Trophoblast cell (in vitro differentiated cells and primary cell): ENCODE measurements around the gene SDHAF1.

ENCODE experiments used
- DNase-seq, 2 donors: peaks; one replicate each; pipeline ENCODE4 v3.0.0-alpha.2; 2016
- H2AFZ ChIP-seq: 2 replicates; pipeline ENCODE4 v1.6.1; 2013; ENCODE audit warnings: low read length, moderate library complexity, mild to moderate bottlenecking; ENCODE audit not compliant: insufficient read depth, poor library complexity
- H2AK5ac ChIP-seq: 2 replicates; pipeline ENCODE4 v1.6.1; 2013; ENCODE audit warnings: mild to moderate bottlenecking, low read length
- H2BK120ac ChIP-seq: 2 replicates; pipeline ENCODE4 v1.6.1; 2013; ENCODE audit warnings: low read length, mild to moderate bottlenecking, moderate library complexity; ENCODE audit not compliant: insufficient read depth, poor library complexity
- H2BK12ac ChIP-seq: 2 replicates; pipeline ENCODE4 v1.6.1; 2013; ENCODE audit warnings: mild to moderate bottlenecking, low read length, moderate library complexity
- H2BK5ac ChIP-seq: 2 replicates; pipeline ENCODE4 v1.6.1; 2013; ENCODE audit warnings: low read length, low read depth, moderate library complexity, mild to moderate bottlenecking; ENCODE audit not compliant: poor library complexity
- H3K14ac ChIP-seq: 2 replicates; pipeline ENCODE4 v1.6.1; 2013; ENCODE audit warnings: mild to moderate bottlenecking, low read length
- H3K18ac ChIP-seq: 2 replicates; pipeline ENCODE4 v1.6.1; 2013; ENCODE audit warnings: mild to moderate bottlenecking, low read length
- H3K23ac ChIP-seq: 2 replicates; pipeline ENCODE4 v1.6.1; 2013; ENCODE audit warnings: low read length
- H3K27ac ChIP-seq: 2 replicates; pipeline ENCODE4 v1.5.1; 2013; ENCODE audit warnings: low read depth, mild to moderate bottlenecking, inconsistent platforms, low read length, moderate library complexity
- H3K27me3 ChIP-seq: 2 replicates; pipeline ENCODE4 v1.6.1; 2013; ENCODE audit warnings: inconsistent platforms, mild to moderate bottlenecking, low read length, moderate library complexity; ENCODE audit not compliant: insufficient read depth
- H3K36me3 ChIP-seq, 2 experiments: 1 replicate in 1 of 2; 2 replicates in 1 of 2; pipeline ENCODE4 v1.6.1; 2013; ENCODE audit warnings: low read length in 2 of 2, mild to moderate bottlenecking in 2 of 2, moderate library complexity in 1 of 2; ENCODE audit not compliant: insufficient read depth in 2 of 2, control insufficient read depth in 1 of 2
- H3K4ac ChIP-seq: 2 replicates; pipeline ENCODE4 v1.6.1; 2013; ENCODE audit warnings: low read depth, mild to moderate bottlenecking, low read length, moderate library complexity
- H3K4me1 ChIP-seq, 2 experiments: 1 replicate in 1 of 2; 2 replicates in 1 of 2; pipeline ENCODE4 v1.6.1; 2013; ENCODE audit warnings: low read length in 2 of 2, mild to moderate bottlenecking in 2 of 2, moderate library complexity in 1 of 2; ENCODE audit not compliant: insufficient read depth in 2 of 2, control insufficient read depth in 1 of 2
- H3K4me2 ChIP-seq: 2 replicates; pipeline ENCODE4 v1.6.1; 2013; ENCODE audit warnings: inconsistent platforms, mild to moderate bottlenecking, low read length, moderate library complexity
- H3K4me3 ChIP-seq: 2 replicates; pipeline ENCODE4 v1.5.1; 2013; ENCODE audit warnings: mild to moderate bottlenecking, low read depth, low read length, inconsistent platforms
- H3K79me1 ChIP-seq: one replicate; pipeline ENCODE4 v1.6.1; 2013; ENCODE audit warnings: low read length
- H3K79me2 ChIP-seq: 2 replicates; pipeline ENCODE4 v1.6.1; 2013; ENCODE audit warnings: low read length, mild to moderate bottlenecking; ENCODE audit not compliant: control insufficient read depth, insufficient read depth, poor library complexity
- H3K9ac ChIP-seq: 2 replicates; pipeline ENCODE4 v1.6.1; 2013; ENCODE audit warnings: mild to moderate bottlenecking, low read length
- H3K9me3 ChIP-seq: 2 replicates; pipeline ENCODE4 v1.6.1; 2013; ENCODE audit warnings: low read depth, mild to moderate bottlenecking, control low read depth, inconsistent platforms, low read length; ENCODE audit not compliant: insufficient read depth
- H4K12ac ChIP-seq: 2 replicates; pipeline ENCODE4 v1.6.1; 2013; ENCODE audit warnings: low read depth, mild to moderate bottlenecking, low read length, moderate library complexity
- H4K8ac ChIP-seq: 2 replicates; pipeline ENCODE4 v1.6.1; 2013; ENCODE audit warnings: low read depth, mild to moderate bottlenecking, low read length, moderate library complexity
- H4K91ac ChIP-seq: one replicate; pipeline ENCODE4 v1.6.1; 2013; ENCODE audit warnings: low read depth, mild to moderate bottlenecking, low read length, moderate library complexity
- WGBS: extraction: QIAGEN DNeasy Blood & Tissue Kit; methylation state at CpG from one replicate; pipeline ENCODE4 v1.1.7; 2013; ENCODE audit warnings: missing lambda C conversion rate; ENCODE audit not compliant: insufficient read length, insufficient coverage; ENCODE audit errors: extremely low coverage; 5-methylcytosine and 5-hydroxymethylcytosine counted together

The SDHAF1 gene

DNA sequence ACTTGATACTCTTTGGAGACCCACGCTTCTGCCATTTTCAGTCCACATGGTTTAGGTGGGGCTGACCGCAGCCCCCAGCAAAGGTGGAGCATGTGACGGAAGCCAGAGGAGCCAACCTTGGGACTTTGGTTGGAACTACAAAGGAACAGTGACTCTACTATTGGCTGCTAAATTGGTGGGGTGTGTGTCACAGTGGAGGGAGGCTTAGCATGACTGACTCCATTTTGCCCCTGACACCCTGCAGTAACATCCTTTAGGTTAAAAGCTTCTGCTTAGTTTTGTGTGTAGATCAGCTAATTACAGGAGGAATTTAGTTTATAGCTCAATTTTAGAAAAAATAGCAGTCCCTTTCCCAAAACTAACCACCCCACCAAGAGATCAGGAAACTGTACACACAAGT is 6.6 kb downstream of the SDHAF1 start:
- Histone ChIP-seq H2BK5ac (no peak overlapping the region), H2BK12ac (no peak overlapping the region), H2AK5ac (no peak overlapping the region), H4K91ac (no peak overlapping the region), H3K27ac (no peak overlapping the region), H3K4me2 (no peak overlapping the region), H4K12ac (no peak overlapping the region), H2BK120ac (no peak overlapping the region), H3K9ac (no peak overlapping the region), H3K18ac (no peak overlapping the region), H3K27me3 (no peaks in the 10 kb centered on the region), H3K79me1 (no peaks in the 10 kb centered on the region), H2AFZ (no peak overlapping the region), H3K36me3 (peaks cover 10 to 20% of the 10 kb centered on the region in 2 experiments), H3K9me3 (no peaks in the 10 kb centered on the region), H4K8ac (no peak overlapping the region), H3K79me2 (no peaks in the 10 kb centered on the region), H3K4me3 (no peak overlapping the region), H3K4me1 (no peaks in the 10 kb centered on the region), H3K23ac (no peak overlapping the region), H3K4ac (no peak overlapping the region), H3K14ac (no peak overlapping the region)
- no CpG with 5 or more reads among the region's 3 CpGs for WGBS
- DNase-seq, result no peak

DNA sequence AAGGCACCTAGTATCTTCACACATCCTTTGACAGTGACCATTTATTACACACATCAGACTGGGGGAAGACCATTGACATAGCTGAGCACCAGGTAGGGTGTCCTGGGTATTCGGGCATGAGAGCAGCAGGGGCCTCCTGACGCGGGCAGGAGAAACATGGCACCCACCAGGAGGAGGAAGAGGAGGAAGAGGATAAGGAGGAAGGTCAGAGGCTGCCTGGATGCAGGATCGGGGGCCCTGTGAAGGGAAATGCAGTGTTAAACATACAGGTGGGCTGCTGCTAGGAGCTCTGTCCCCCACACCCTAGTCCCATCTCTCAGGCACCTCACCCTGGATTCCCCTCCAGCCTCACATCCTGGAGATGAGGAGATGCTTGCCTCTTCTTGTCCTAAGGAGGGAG is 8.3 kb downstream of the SDHAF1 start:
- Histone ChIP-seq H2BK120ac (no peak overlapping the region), H2BK12ac (no peak overlapping the region), H3K27ac (no peak overlapping the region), H3K36me3 (peaks cover 9 to 17% of the 10 kb centered on the region in 2 experiments), H3K9ac (no peak overlapping the region), H3K4me2 (no peak overlapping the region), H2AK5ac (no peak overlapping the region), H3K4me1 (peaks cover 4% of the 10 kb centered on the region in 2 experiments), H3K27me3 (no peaks in the 10 kb centered on the region), H3K4ac (no peak overlapping the region), H3K9me3 (no peaks in the 10 kb centered on the region), H4K12ac (no peak overlapping the region), H4K91ac (no peak overlapping the region), H3K23ac (no peak overlapping the region), H3K79me2 (peaks cover 3% of the 10 kb centered on the region), H4K8ac (no peak overlapping the region), H2BK5ac (no peak overlapping the region), H3K18ac (no peak overlapping the region), H3K4me3 (no peak overlapping the region), H2AFZ (no peak overlapping the region), H3K14ac (no peak overlapping the region), H3K79me1 (peaks cover 4% of the 10 kb centered on the region)
- no peak for DNase-seq
- no CpG with 5 or more reads among the region's 4 CpGs for WGBS

DNA sequence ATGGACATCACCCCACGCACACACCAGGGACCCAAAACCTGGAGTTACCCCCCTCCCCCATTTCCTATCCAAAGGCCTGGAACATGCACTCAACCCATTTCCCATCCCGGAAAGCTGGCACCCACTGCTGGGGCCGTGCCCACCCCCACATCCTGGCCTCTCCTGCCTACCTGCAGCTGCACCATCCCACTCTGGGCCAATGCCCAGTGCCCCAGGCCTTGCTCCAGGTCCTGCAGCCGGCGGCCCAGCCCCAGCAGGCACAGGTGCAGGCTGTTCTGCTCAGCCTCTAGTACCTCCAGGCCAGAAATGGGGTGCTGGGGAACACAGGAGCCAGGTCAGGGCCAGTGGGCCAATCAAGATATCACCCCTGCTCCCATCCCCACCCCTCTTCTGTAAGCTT is 12.0 kb downstream of the SDHAF1 start:
- H2BK12ac ChIP-seq, result no peak overlapping the region
- no peaks in the 10 kb centered on the region for H3K27me3 ChIP-seq
- no peaks in the 10 kb centered on the region for H3K9me3 ChIP-seq
- no peak overlapping the region for H3K18ac ChIP-seq
- no peak overlapping the region for H3K23ac ChIP-seq
- no peak for DNase-seq
- H3K4me3 ChIP-seq, result no peak overlapping the region
- no peak overlapping the region for H4K12ac ChIP-seq
- H2BK120ac ChIP-seq, result no peak overlapping the region
- peaks cover 10% of the 10 kb centered on the region for H3K79me1 ChIP-seq
- no peak overlapping the region for H2BK5ac ChIP-seq
- no peak overlapping the region for H3K4ac ChIP-seq
- no peak overlapping the region for H3K14ac ChIP-seq
- no peak overlapping the region for H4K91ac ChIP-seq
- no peak overlapping the region for H3K4me2 ChIP-seq
- WGBS, result no CpG with 5 or more reads among the region's 5 CpGs
- H3K9ac ChIP-seq, result no peak overlapping the region
- H3K79me2 ChIP-seq, result peaks cover 8% of the 10 kb centered on the region
- no peak overlapping the region for H2AFZ ChIP-seq
- no peak overlapping the region for H3K27ac ChIP-seq
- H3K36me3 ChIP-seq, result peaks cover 2 to 8% of the 10 kb centered on the region in 2 experiments
- H2AK5ac ChIP-seq, result no peak overlapping the region
- no peak overlapping the region for H4K8ac ChIP-seq
- H3K4me1 ChIP-seq, result peaks cover 13 to 14% of the 10 kb centered on the region in 2 experiments

GRCh38 chr19:36008336-36008978 is 13.5 kb downstream of the SDHAF1 start, which contains the start of gene SYNE4:
Gene SYNE4 (minus strand): TSS chr19:36008813. CDS start chr19:36008681, 132 bp downstream.
- Histone ChIP-seq H3K79me1 (peaks cover 10% of the 10 kb centered on the region), H3K4me2 (peak within 1 kb of the TSS; percentile 88)
- no CpG with 5 or more reads among the region's 19 CpGs for WGBS

More at GRCh38 chr19:36008336-36008978, 13.5 kb downstream of the SDHAF1 start, which contains the start of gene SYNE4:
- Histone ChIP-seq H4K12ac (peak within 1 kb of the TSS; percentile 55), H3K9me3 (no peaks in the 10 kb centered on the region), H3K18ac (peak within 1 kb of the TSS; percentile 81), H3K9ac (peak within 1 kb of the TSS; percentile 77), H3K4me1 (peaks cover 15 to 18% of the 10 kb centered on the region in 2 experiments), H2BK5ac (peak within 1 kb of the TSS; percentile 78), H4K91ac (peak within 1 kb of the TSS; percentile 87), H2BK12ac (peak within 1 kb of the TSS; percentile 1), H3K36me3 (peaks cover 2 to 8% of the 10 kb centered on the region in 2 experiments), H2AFZ (peak within 1 kb of the TSS; percentile 88), H3K14ac (peak within 1 kb of the TSS; percentile 95), H3K79me2 (peaks cover 8% of the 10 kb centered on the region), H4K8ac (peak within 1 kb of the TSS; percentile 95), H3K27ac (peak within 1 kb of the TSS; percentile 49), H3K23ac (no peak within 1 kb of the TSS), H3K4me3 (peak within 1 kb of the TSS; percentile 62), H3K27me3 (no peaks in the 10 kb centered on the region), H2BK120ac (peak within 1 kb of the TSS; percentile 28), H3K4ac (peak within 1 kb of the TSS; percentile 4), H2AK5ac (peak within 1 kb of the TSS; percentile 44)
- peak; percentile 83 to 88 for DNase-seq
